ENCODE measurements around the gene MIER2.

MIER2 gene

DNA sequence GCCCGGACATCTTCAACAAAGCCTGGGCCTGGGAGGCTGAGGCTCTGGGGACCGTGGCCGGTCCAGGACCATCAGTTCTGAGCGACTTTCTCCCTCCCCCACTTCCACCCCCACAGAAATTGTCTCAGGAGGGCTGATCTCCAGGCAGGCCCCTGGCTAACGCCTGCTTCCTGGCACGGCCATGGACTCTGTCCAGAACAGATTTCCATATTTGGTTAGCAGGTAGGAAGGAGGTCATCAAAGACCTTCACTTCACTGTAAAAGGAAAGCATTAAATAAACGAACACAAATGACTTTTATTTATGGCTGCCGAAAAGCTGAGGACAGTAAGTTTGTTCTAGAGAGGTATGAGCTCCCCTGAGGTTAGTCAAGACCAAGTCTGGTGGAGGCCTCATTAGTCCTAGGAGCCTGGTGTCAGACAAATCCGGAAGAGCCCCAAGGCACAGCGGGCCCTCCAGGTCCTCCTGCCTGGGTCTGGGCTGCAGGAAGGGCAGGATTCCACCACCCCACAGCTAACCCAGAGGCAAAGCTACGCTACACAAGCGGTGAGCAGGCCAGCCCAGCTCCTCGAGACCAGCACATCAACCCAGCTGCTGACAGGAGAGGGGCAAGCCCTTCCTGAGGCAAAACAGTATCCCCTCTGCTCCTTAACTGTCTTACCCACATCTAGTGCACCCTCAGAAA is 48.8 kb downstream of the MIER2 start:
- Histone ChIP-seq H3K9me3 (ENCODE audit: control insufficient read depth, insufficient read depth, low read length) (no peaks in the 10 kb centered on the region), H3K4me2 (ENCODE audit: low read length) (no peak overlapping the region), H3K36me3 (ENCODE audit: control insufficient read depth, low read length) (no peaks in the 10 kb centered on the region), H3K4me1 (ENCODE audit: control insufficient read depth, low read length) (no peaks in the 10 kb centered on the region), H3K9me2 (replicated peaks; ENCODE audit: control insufficient read depth, low read length) (no peaks in the 10 kb centered on the region), H3K79me2 (ENCODE audit: control insufficient read depth, low read length) (no peaks in the 10 kb centered on the region), H3K27ac (ENCODE audit: low read depth, low read length) (no peak overlapping the region), H3F3A (ENCODE audit: control insufficient read depth, insufficient read depth) (no peaks in the 10 kb centered on the region), H3K4me3 (ENCODE audit: low read length) (no peak overlapping the region), H3K27me3 (ENCODE audit: control insufficient read depth, low read length) (peaks cover 12% of the 10 kb centered on the region), H4K20me1 (ENCODE audit: control insufficient read depth, insufficient read depth, low read depth, low read length) (no peaks in the 10 kb centered on the region)
- TF ChIP-seq CTCF (IDR thresholded peaks at IDR 0.05; ENCODE audit: low read depth, low read length, poor library complexity, severe bottlenecking) (no peak), EZH2phosphoT487 (IDR thresholded peaks at IDR 0.05; ENCODE audit: borderline replicate concordance, low read length) (no peak)

DNA sequence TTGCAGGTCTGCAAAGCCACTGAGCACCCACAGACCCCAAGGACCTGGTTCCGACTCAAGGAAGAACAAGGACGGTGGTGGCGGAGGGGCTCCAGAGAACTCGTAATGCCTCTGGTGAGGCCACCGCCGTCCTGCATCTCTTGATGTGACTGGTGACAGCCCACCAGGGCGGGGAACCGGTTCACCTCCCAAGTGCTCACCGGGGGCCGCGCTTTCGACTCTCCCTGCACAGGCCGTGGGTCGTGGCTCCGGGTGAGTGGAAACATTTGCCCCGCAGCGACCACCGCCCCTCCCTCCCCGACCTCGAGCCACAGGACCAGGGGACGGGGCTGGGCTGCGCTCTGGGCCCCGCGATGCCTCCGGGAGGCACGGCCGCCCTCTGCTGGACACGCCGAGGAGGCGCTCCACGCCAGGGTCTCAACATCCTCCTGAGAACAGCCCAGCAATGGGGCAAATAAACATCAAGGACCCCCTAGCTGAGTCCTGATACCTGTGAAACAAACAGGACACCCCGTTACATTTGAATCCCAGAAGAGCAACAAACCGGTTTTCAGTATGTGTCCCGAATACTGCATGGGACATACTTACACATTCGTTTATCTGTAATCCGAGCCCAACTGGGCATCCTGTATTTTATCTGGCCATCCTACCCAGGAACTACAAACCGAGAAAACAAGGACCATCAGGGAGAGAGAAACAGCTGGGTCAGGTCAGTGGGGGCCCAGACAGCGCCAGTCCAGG is 49.5 kb downstream of the MIER2 start:
- no peaks in the 10 kb centered on the region for H4K20me1 ChIP-seq (ENCODE audit: control insufficient read depth, insufficient read depth, low read depth, low read length)
- no peaks in the 10 kb centered on the region for H3K4me1 ChIP-seq (ENCODE audit: control insufficient read depth, low read length)
- H3K27ac ChIP-seq (ENCODE audit: low read depth, low read length): no peak overlapping the region
- TF ChIP-seq EZH2phosphoT487 (IDR thresholded peaks at IDR 0.05; ENCODE audit: borderline replicate concordance, low read length) (no peak), CTCF (IDR thresholded peaks at IDR 0.05; ENCODE audit: low read depth, low read length, poor library complexity, severe bottlenecking) (peak; percentile 80)
- H3K79me2 ChIP-seq (ENCODE audit: control insufficient read depth, low read length): no peaks in the 10 kb centered on the region
- H3K9me3 ChIP-seq (ENCODE audit: control insufficient read depth, insufficient read depth, low read length): no peaks in the 10 kb centered on the region
- peaks cover 12% of the 10 kb centered on the region for H3K27me3 ChIP-seq (ENCODE audit: control insufficient read depth, low read length)
- H3K4me3 ChIP-seq (ENCODE audit: low read length): no peak overlapping the region
- H3K4me2 ChIP-seq (ENCODE audit: low read length): no peak overlapping the region
- no peaks in the 10 kb centered on the region for H3K9me2 ChIP-seq (replicated peaks; ENCODE audit: control insufficient read depth, low read length)
- H3K36me3 ChIP-seq (ENCODE audit: control insufficient read depth, low read length): no peaks in the 10 kb centered on the region
- H3F3A ChIP-seq (ENCODE audit: control insufficient read depth, insufficient read depth): no peaks in the 10 kb centered on the region

GRCh38 chr19:294341-294945 is 50.2 kb downstream of the MIER2 start:
- Histone ChIP-seq H3K4me3 (ENCODE audit: low read length) (no peak overlapping the region), H3K4me2 (ENCODE audit: low read length) (no peak overlapping the region)

More at GRCh38 chr19:294341-294945, 50.2 kb downstream of the MIER2 start:
- no peaks in the 10 kb centered on the region for H3K9me2 ChIP-seq (replicated peaks; ENCODE audit: control insufficient read depth, low read length)
- H3K36me3 ChIP-seq (ENCODE audit: control insufficient read depth, low read length): no peaks in the 10 kb centered on the region
- TF ChIP-seq CTCF (IDR thresholded peaks at IDR 0.05; ENCODE audit: low read depth, low read length, poor library complexity, severe bottlenecking) (no peak), EZH2phosphoT487 (IDR thresholded peaks at IDR 0.05; ENCODE audit: borderline replicate concordance, low read length) (no peak)
- H3K9me3 ChIP-seq (ENCODE audit: control insufficient read depth, insufficient read depth, low read length): no peaks in the 10 kb centered on the region
- H3K79me2 ChIP-seq (ENCODE audit: control insufficient read depth, low read length): no peaks in the 10 kb centered on the region
- H3F3A ChIP-seq (ENCODE audit: control insufficient read depth, insufficient read depth): no peaks in the 10 kb centered on the region
- peaks cover 12% of the 10 kb centered on the region for H3K27me3 ChIP-seq (ENCODE audit: control insufficient read depth, low read length)
- no peaks in the 10 kb centered on the region for H4K20me1 ChIP-seq (ENCODE audit: control insufficient read depth, insufficient read depth, low read depth, low read length)
- no peak overlapping the region for H3K27ac ChIP-seq (ENCODE audit: low read depth, low read length)
- H3K4me1 ChIP-seq (ENCODE audit: control insufficient read depth, low read length): no peaks in the 10 kb centered on the region
